Upper lobe of right lung (tissue), 1 donor: Measurements from ENCODE around the gene CPA1. TPM values are rescaled to one million over a fixed set of nuclear protein-coding genes. Genes with fewer than 3 reads are reported as not detected.
"Not testable (repeated sequence)": the region's sequence is repeated elsewhere in the genome, so short reads cannot be mapped to it uniquely, and the experiment has no call there.

ENCODE experiments used
- ATAC-seq: fragments of 200-7000 bp; cut with Tn5 transposase; one replicate; pipeline ENCODE4 v1.9.1; 2020; ENCODE audit warnings: mild to moderate bottlenecking, moderate library complexity
- DNase-seq: peaks from one replicate; pipeline ENCODE4 v3.0.0-alpha.2; 2020
- H3K27ac ChIP-seq: fragments of 200-600 bp; one replicate; pipeline ENCODE4 v1.8.0; 2022
- H3K27me3 ChIP-seq: fragments of 200-600 bp; one replicate; pipeline ENCODE4 v1.8.0; 2022; ENCODE audit warnings: mild to moderate bottlenecking
- H3K36me3 ChIP-seq: fragments of 200-600 bp; one replicate; pipeline ENCODE4 v1.8.0; 2022
- H3K4me1 ChIP-seq: fragments of 200-600 bp; one replicate; pipeline ENCODE4 v1.8.0; 2022
- H3K4me3 ChIP-seq: fragments of 200-600 bp; one replicate; pipeline ENCODE4 v1.8.0; 2022; ENCODE audit warnings: mild to moderate bottlenecking
- H3K9me3 ChIP-seq: fragments of 200-600 bp; one replicate; pipeline ENCODE4 v1.8.0; 2022
- intact Hi-C: fragments of 100-400 bp; cut with DNase I; formaldehyde crosslinking; loops from one replicate; pipeline ENCODE4 v1.11.0; 2022
- total RNA-seq: library from RNA; stranded (reverse); fragmentation: NEBNext Ultra II Directional; extraction: Animal tissue kit (Norgen Biotek cat#: 25700); gene quantifications from one replicate; pipeline ENCODE4 v1.2.1, GENCODE V29; 2021
- TF ChIP-seq, protein P1 (sequence below): fragments of 200-600 bp; IDR thresholded peaks from one replicate; pipeline ENCODE4 v1.8.0; 2022; ENCODE audit warnings: antibody characterized with exemption
- donor health status: DM: no; HTN: yes; CAD: no; lungs with severe emphysema.

CPA1 gene
- total RNA-seq, 1 donor from 2014 or later: not detected

DNA sequence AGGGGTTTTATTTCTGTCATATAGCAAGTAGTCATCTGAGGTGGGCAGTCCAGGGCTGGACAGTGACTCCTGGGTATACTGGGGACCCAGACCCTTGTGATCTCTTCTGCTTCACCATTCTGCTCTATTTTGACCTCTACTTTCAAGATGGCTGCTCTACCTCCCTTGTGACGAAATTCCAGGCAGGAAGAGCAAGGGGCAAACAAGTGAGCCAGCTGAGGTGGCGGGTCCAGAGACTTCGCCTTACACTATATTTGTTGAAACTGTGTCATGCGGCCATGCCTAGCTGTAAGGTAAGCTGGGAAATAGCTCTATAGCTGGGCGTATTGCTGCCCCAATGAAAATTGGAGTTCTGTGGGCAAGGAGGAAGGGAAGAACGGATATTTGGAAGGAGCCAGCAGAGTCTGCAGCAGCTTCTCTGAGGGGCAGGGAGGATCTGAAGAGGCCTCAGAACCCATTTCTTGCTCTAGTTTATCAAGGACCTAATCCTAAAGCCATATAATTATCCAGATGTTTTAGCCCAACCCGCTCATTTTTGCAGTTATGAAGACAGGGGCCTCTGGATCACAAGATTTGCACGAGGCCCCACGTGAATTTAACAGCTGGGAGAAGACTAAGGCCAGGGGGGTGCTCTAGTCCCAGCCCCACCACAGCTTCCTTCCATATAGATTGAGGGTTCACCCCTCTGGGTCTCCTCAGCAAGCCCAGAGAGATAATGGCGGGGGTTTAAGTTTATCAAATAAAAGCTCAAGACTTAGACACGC, 7.7 kb upstream of the CPA1 start:
- H3K9me3 ChIP-seq: no peaks in the 10 kb centered on the region
- H3K4me1 ChIP-seq: peaks cover 41% of the 10 kb centered on the region
- intact Hi-C loops: no loop called here
- TF ChIP-seq, protein P1, sequence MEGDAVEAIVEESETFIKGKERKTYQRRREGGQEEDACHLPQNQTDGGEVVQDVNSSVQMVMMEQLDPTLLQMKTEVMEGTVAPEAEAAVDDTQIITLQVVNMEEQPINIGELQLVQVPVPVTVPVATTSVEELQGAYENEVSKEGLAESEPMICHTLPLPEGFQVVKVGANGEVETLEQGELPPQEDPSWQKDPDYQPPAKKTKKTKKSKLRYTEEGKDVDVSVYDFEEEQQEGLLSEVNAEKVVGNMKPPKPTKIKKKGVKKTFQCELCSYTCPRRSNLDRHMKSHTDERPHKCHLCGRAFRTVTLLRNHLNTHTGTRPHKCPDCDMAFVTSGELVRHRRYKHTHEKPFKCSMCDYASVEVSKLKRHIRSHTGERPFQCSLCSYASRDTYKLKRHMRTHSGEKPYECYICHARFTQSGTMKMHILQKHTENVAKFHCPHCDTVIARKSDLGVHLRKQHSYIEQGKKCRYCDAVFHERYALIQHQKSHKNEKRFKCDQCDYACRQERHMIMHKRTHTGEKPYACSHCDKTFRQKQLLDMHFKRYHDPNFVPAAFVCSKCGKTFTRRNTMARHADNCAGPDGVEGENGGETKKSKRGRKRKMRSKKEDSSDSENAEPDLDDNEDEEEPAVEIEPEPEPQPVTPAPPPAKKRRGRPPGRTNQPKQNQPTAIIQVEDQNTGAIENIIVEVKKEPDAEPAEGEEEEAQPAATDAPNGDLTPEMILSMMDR: no peak
- no peaks in the 10 kb centered on the region for H3K27me3 ChIP-seq
- H3K36me3 ChIP-seq: no peaks in the 10 kb centered on the region
- H3K27ac ChIP-seq: peak overlapping the region; percentile 84
- H3K4me3 ChIP-seq: no peak overlapping the region
- DNase-seq (no peak), ATAC-seq (no peak)

DNA sequence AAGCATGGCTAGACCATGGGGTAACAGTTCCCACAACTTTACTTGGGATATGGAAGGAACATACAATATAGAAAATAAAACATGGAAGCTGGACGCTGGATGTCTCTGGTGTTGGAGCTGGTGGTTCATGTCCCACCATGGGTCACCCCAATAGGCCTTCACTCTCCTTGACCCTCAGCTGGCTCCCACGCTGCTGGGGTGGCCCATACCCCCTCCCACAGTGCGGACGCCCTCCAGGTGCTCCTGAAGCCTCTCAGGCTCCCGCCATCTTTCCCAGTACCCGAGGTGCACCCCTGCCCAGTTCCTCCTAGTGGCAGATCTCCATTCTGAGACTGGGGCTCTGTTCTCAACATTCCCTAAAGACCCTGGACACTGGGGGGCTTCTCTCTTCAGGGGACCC, 5.8 kb upstream of the CPA1 start:
- intact Hi-C loops: no loop called here
- Histone ChIP-seq H3K4me3 (no peak overlapping the region), H3K9me3 (no peaks in the 10 kb centered on the region), H3K27ac (peak overlapping the region; percentile 84), H3K4me1 (peaks cover 34% of the 10 kb centered on the region), H3K36me3 (no peaks in the 10 kb centered on the region), H3K27me3 (no peaks in the 10 kb centered on the region)
- no peak for ATAC-seq
- DNase-seq: no peak
- TF ChIP-seq, protein P1: no peak

DNA sequence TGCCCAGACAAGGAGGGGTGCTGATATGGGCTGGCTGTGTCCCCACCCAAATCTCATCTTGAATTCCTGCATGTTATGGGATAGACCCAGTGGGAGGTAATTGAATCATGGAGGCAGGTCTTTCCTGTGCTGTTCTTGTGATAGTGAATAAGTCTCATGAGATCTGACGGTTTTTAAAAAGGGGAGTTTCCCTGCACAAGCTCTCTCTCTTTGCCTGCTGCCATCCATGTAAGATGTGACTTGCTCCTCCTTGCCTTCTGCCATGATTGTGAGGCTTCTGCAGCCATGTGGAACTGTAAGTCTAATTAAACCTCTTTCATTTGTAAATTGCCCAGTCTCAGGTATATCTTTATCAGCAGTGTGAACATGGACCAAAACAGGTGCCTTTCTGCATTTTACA, 3.8 kb upstream of the CPA1 start:
- H3K4me1 ChIP-seq: peaks cover 28% of the 10 kb centered on the region
- H3K4me3 ChIP-seq, DNase-seq, H3K27ac ChIP-seq, H3K27me3 ChIP-seq, H3K9me3 ChIP-seq, intact Hi-C loops, H3K36me3 ChIP-seq, ATAC-seq: not testable (repeated sequence)

DNA sequence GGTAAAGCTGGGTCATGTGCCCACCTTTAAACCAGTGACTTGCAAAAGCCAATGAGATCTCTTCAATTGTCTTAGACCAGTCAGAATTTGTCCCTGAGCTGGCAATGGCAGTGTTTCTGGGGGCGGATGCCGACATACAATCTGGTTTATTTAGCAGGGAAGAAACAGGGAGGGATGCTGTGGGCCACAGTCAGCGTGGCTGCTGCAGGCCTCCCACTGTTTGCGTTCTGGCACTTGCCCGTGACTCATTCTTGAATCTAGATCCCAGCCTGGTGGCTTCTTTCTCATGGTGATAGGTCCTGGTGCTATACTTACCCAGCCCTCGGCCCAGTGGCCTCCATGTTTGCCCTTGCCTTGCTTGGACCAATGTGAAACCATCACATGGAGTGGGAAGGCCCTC, 3.1 kb upstream of the CPA1 start:
- Histone ChIP-seq H3K4me3 (no peak overlapping the region), H3K9me3 (no peaks in the 10 kb centered on the region), H3K27ac (no peak overlapping the region), H3K36me3 (no peaks in the 10 kb centered on the region), H3K4me1 (peaks cover 25% of the 10 kb centered on the region), H3K27me3 (no peaks in the 10 kb centered on the region)
- TF ChIP-seq, protein P1: no peak
- DNase-seq (no peak), ATAC-seq (no peak)
- intact Hi-C loops: no loop called here

DNA sequence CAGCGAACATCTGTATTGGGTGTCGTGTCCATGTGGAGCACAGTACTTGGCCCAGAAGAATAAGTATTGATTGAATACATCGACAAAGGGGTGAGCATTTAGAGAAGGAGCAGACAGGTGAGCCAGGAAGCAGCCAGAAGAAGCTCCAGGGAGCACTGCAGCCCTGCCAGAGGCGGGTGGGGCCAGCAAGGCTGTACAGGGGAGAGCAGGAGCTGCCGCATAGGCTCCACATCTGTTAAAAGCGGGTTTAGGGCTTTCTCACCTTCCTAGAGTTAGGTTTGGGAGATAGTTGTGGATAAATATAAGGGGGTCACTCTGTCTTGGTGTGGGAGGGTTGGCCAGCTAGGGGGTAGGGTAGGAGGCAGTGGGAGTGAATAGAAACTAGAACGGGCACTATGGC, 1.3 kb upstream of the CPA1 start:
- intact Hi-C loops: no loop called here
- no peaks in the 10 kb centered on the region for H3K27me3 ChIP-seq
- no peak for DNase-seq
- peaks cover 11% of the 10 kb centered on the region for H3K4me1 ChIP-seq
- no peaks in the 10 kb centered on the region for H3K9me3 ChIP-seq
- ATAC-seq: no peak
- TF ChIP-seq, protein P1: no peak
- H3K36me3 ChIP-seq: no peaks in the 10 kb centered on the region
- H3K4me3 ChIP-seq: no peak overlapping the region
- H3K27ac ChIP-seq: no peak overlapping the region

DNA sequence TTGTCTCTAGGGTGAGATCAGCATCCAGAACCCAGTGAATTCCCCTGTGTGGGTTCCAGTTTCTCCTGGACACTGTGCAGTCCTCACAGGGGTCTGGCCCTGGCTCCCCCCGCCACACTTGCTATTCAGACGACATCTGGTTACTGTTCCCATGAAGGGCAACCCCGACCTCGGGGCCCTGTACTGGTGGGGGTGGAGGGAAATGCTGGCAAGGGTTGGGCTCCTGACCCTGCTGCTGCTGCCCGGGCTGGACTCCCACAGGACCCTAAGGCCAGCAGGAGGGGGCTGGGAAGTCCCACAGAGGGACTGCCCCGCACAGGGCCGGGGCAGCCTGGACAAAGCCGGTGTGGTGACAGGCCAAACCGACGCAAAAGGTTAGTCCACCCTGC, 768 bp upstream of the CPA1 start:
- DNase-seq: no peak
- intact Hi-C loops: no loop called here
- H3K27ac ChIP-seq: no peak overlapping the region
- TF ChIP-seq, protein P1: no peak
- no peaks in the 10 kb centered on the region for H3K27me3 ChIP-seq
- H3K4me1 ChIP-seq: peaks cover 7% of the 10 kb centered on the region
- H3K4me3 ChIP-seq: no peak overlapping the region
- no peak for ATAC-seq
- no peaks in the 10 kb centered on the region for H3K36me3 ChIP-seq
- no peaks in the 10 kb centered on the region for H3K9me3 ChIP-seq
